ENCODE results near the gene TTC13.

TTC13 gene

GRCh38 chr1:230905733-230906132 lies 72.9 kb downstream of the TTC13 start:
- no peak for DNase-seq (ENCODE audit: low spot score)

GRCh38 chr1:230902349-230902923 lies 76.2 kb downstream of the TTC13 start:
- DNase-seq (ENCODE audit: low spot score): no peak

DNA sequence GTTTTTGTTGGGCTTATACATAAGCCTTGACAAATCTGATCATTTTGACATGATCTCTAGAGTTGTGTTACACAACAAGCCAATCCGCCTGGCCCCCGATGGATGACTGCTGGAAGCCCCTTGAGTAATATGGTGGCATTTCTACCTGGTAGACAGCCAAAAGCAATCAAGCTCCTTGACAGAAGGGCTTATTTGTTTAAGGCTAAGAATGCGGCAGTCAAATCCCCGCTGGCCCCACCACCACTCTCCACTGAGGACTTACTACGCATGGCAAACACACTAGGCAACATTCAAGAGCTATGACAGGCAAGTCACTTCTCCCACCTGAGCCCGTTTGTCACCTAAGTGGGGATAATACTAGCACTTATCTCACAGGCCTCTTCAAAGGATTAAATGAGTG lies 77.0 kb downstream of the TTC13 start:
- no peak for DNase-seq (ENCODE audit: low spot score)

DNA sequence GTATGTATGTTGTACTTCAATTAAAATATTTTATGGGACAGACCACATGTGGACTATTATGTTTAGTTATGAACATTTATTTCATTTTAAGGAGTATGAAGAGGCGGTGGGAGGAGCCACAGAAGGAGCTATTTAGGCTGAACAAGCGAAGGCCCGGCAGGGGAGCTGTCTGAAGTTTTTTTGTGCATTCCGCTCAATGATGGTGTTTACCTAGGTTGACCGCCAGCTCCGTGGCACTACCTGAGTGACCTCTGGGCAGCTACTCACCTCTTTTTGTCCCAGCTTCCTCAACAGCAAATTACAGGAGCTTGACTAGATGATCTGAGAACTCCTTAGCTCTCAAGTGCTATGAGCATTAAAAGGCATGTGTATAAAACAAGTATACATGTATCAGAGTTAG lies 77.7 kb downstream of the TTC13 start:
- DNase-seq (ENCODE audit: low spot score): no peak

DNA sequence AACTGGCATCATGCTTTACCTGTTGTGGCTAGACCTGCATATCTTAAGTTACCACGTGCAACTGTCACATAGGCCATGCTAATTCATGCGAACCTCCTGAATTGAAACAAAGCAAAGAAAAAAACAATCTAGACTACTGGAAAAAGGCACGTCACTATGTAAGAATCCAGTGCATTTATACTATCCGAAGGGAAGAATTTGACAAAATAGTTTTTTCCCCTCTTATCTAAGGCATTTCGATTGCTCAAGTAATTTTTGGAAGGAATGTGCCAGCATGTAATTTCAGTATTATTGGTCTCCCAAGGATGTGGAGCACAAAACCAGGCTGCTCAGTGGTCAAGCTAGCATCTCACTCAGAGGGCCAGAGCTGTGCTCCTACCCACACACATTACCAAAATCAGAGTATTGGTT lies 78.8 kb downstream of the TTC13 start:
- no peak for DNase-seq (ENCODE audit: low spot score)

DNA sequence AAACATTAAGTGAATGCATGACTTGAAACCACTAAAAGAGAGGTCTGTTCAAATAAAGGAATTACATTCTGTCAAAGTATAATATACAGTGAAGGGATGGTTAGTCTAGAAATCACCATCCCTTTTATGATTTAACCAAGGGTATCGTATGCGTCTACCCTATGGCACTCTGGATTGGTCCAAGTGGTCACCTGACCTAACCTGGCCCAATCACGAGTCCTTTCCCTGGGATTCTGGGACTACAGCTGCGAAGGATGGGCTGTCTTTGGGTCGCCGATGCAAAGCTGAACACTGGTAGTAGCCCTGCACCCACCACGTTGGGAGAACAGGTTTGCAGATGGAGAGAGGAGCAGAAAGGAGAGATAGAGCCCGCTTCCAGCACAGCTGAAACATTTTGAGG lies 79.9 kb downstream of the TTC13 start:
- no peak for DNase-seq (ENCODE audit: low spot score)

DNA sequence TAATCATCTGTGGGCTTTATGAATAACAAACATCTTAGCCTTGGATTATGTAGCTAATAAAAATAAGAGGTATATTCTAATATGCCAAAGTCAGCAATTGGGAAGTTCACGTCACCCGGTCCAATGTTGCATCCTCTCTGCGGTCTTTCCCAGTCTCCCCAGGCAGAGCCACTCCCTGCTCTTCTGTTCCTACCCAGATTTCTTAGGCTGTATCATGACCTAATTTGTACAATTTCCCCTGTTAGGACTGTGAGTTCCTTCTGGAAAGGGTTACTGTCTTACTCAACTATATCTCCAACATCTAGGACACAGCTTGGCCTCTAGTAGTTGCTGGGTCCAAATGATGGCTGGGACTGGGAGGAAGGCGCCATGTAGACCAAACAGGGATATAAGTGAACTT lies 80.5 kb downstream of the TTC13 start:
- no peak for DNase-seq (ENCODE audit: low spot score)

GRCh38 chr1:230896779-230897178 lies 81.9 kb downstream of the TTC13 start:
- DNase-seq (ENCODE audit: low spot score): no peak

GRCh38 chr1:230895452-230895851 lies 83.2 kb downstream of the TTC13 start:
- no peak for DNase-seq (ENCODE audit: low spot score)

DNA sequence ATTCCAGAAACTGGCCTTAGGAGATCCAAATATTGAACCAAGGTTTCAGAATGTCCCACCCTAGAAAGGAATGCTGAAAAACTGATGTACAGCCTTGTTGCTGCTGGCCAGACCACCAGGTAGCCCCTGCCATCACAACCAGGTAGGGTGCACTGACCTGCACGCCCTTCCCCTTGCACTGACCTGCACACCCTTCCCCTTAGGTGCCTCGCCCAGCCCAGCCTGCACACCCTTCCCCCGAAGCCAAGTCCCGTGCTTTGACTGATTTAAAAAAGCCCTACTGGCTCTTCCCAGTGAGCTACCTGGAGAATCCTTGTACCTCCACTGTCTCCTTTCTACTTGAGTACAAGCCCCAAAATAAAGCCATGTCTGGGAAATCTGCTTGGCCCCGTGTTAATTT lies 84.0 kb downstream of the TTC13 start:
- DNase-seq (ENCODE audit: low spot score): no peak

DNA sequence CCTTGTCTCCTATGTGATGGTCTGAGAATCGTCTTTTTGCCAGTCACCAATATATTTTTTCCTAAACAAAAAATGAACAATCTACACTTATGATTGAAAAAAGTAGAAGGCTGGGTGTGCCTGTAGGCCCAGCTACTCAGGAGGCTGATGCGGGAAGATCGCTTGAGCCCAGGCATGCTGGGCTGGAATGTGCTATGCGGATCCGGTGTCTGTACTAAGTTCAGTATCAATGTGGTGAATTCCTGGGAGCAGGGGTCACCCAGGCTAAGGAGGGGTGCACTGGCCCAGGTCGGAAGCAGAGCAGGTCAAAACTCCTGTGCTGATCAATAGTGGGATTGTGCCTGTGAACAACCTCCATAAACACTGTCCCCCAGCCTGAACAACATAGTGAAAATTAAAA lies 84.6 kb downstream of the TTC13 start:
- DNase-seq (ENCODE audit: low spot score): no peak

DNA sequence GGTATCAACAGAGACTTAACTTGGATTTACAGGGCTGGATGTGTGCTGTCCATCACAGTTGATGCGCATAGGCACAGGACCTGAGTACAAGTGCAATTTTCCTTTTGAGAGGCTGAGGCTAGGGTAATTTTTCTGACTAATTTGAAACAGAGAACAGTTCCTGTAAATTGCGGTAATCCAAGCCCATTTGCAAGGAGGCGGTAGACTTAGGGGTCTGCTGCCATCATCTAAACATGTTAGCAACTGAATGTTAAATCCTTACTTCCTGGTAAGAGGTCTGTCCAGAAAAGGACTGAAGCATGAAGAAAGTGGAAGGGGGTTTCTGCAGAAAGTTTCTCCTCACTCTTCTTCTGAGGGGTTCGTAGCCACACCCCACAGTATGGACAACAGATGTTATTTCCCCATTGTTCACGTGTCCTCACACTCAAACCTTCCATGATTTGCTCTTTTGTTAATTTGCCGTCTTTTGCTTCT lies 86.6 kb downstream of the TTC13 start:
- DNase-seq (ENCODE audit: low spot score): no peak

GRCh38 chr1:230891413-230891812 lies 87.2 kb downstream of the TTC13 start:
- DNase-seq (ENCODE audit: low spot score): no peak

DNA sequence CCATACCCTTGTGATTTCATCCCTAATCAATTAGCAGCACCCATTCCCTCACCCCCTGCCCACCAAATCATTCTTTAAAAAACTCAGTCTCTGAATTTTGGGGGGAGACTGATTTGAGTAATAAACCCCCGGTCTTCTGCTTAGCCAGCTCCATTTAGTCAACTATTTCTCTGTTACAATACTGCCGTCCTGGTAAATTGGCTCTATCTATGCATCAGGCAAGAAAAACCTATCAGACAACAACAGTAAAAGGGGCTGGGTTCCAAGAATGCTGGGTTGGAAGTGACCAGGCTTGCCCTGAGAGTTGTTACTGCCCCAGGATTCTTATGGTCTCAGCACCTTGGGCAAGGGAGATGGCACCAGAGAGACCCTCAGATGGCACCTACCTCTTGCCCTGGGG lies 94.0 kb downstream of the TTC13 start:
- DNase-seq (ENCODE audit: low spot score): no peak

DNA sequence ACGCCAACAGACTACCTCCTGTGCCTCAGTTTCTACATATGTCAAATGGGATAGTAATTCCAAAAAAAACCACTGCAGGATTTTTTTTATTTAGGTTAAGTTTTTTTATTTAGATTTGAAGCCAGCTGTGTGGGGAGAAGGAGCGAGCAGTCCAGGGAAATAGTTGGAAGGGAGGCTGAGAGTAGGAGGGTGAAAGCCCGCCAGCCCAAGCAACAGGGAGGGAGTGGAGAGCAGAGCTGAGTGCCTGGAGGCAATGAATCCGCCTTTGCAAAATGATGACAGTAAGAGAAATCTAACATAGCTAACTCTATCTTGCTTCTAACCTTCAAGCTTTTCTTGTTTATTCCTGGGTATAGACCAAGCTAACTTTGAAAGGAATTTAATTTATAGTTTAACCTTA lies 94.7 kb downstream of the TTC13 start:
- DNase-seq (ENCODE audit: low spot score): no peak

DNA sequence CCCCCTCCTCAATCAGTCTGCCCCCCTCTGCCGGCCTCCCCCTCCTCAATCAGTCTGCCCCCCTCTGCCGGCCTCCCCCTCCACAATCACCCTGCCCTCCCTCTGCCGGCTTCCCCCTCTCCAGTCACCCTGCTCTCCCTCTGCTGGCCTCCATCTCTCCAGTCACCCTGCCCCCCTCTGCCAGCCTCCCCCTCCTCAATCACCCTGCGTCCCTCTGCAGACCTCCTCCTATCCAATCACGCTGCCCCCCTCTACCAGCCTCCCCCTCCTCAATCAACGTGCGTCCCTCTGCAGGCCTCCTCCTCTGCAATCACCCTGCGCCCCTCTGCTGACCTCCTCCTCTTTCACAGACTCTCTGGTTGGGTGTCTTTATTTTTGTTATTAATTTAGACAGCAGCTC lies 98.9 kb downstream of the TTC13 start:
- no peak for DNase-seq (ENCODE audit: low spot score)

GRCh38 chr1:230878591-230878990 lies 100.1 kb downstream of the TTC13 start:
- no peak for DNase-seq (ENCODE audit: low spot score)

DNA sequence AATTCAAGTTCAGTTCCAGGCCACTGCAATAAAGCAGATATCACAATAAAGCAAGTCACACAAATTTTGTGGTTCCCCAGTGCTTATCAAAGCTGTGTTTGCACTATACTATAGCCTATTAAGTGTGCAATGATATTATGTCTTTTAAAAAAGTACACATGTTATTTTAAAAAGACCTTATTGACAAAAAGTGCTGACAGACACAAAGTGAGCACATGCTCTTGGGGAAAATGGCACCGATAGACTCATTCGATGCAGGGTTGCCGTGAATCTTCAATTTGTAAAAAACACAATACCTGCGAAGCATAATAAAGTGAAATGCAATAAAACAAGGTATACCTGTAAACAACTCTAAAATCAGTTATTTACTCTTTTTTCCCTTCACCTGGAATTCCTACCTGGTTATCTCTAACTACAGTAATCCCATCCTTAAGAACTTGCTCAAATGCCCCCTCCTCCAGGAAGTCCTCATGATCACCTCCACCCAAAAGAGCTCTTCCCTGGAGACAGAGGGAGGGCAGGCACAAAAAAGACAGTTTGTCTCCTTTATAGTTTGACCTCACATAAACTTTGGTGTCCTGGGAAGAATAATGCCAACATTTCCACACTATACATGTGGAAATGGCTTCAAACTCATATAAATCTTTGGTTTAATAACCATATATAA lies 100.6 kb downstream of the TTC13 start:
- DNase-seq (ENCODE audit: low spot score): no peak

DNA sequence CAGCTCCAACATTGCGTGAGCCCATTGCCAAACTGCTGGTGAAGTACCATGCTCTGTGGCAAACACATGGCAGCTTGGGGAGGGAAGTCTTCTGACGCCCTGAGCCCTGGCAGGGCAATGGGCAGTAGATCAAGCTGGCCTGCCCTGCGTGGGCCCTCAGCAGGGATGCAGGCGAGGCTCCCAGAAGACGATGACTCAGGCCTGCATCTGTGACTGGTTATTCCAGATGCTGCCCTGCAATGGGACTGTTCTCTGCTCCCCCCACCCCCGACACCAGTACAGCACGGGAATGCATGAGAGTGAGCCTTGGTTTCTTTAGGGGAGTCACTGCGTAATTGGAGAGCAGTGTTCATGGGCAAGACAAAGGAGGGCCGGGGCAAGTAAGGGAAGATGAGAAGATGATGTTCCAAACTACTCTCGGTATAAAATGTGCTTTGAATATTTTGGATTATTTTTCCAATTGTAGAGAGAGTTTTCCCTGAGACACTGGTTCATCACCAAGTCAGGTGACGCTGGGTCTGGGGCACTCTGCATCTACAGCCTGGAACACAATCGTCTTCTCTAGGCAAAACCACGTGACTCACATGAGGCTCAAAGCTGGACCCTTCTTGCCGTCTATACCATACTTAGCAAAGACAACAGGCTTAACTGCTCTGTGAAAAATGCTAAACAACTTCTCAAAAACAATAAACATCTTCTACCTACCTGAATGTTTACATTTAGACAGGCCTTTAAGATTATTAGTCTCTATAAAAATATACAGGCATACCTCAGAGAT lies 101.3 kb downstream of the TTC13 start:
- no peak for DNase-seq (ENCODE audit: low spot score)

GRCh38 chr1:230876660-230877059 lies 102.0 kb downstream of the TTC13 start:
- DNase-seq (ENCODE audit: low spot score): no peak

DNA sequence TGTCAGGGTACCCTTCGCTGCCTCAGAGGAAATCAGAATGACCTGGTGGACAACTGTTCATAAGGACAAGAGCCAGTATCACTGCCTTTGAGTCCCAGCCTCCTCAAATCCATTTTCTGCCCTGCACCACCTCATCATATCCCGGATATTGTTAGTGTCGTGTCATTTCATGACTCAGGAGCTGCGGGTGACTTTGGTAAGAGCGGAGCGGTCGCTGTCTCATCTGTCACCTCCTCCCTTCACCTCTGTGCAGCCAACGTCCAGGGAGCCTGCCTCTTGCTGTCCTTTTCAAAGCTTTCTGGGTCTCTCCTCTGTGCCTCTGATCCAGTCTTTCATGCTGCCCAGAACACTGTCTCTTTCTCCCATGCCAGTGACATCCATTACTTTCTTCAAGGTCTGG lies 103.3 kb downstream of the TTC13 start:
- DNase-seq (ENCODE audit: low spot score): no peak

DNA sequence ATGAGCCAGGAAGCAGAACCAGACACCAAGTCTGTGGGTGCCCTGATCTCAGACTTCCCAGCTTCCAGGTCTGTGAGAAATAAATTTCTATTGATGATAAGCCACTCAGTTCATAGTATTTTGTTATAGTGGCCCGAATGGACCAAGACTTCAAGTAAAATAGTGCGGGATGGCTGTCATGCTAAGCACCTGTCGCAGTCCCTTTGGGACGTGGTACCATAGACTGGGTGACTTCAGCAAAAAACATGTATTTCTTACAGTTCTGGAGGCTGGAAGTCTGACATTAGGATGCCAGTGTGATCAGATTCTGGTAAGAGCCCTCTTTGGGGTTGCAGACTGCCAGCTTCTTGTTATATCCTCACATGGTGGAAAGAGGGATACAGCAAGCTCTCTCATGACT lies 107.7 kb downstream of the TTC13 start:
- no peak for DNase-seq (ENCODE audit: low spot score)

- DNase-seq (ENCODE audit: low spot score): no peak
Observed at GRCh38 chr1:230869500-230869899, 109.2 kb downstream of the TTC13 start.

Data from NAMALWA (cell line).